Fibroblast of skin of scalp (primary cell): Measurements from ENCODE around the gene SIGLEC1.
A peak's percentile ranks its signal among the peaks of the same experiment; 100 is the strongest.

Source experiments
- DNase-seq: peaks from one replicate; pipeline ENCODE4 v3.0.0-alpha.2; 2013

The SIGLEC1 gene

GRCh38 chr20:3678856-3679720 lies 33.3 kb downstream of the SIGLEC1 start:
- DNase-seq, result peak; percentile 60

- no peak for DNase-seq
Measured at GRCh38 chr20:3678198-3678597, 34.2 kb downstream of the SIGLEC1 start.

- peak; percentile 46 for DNase-seq
Measured at GRCh38 chr20:3677733-3678132, 34.7 kb downstream of the SIGLEC1 start.

- no peak for DNase-seq
Measured at GRCh38 chr20:3674995-3675900, 37.2 kb downstream of the SIGLEC1 start.

GRCh38 chr20:3674447-3674846 lies 38.0 kb downstream of the SIGLEC1 start:
- no peak for DNase-seq

- DNase-seq, result no peak
Measured at GRCh38 chr20:3673221-3674070, 39.0 kb downstream of the SIGLEC1 start.

GRCh38 chr20:3672547-3673171 lies 39.7 kb downstream of the SIGLEC1 start:
- DNase-seq, result no peak

GRCh38 chr20:3671986-3672546 lies 40.3 kb downstream of the SIGLEC1 start:
- DNase-seq, result no peak

- DNase-seq, result no peak
Measured at GRCh38 chr20:3670945-3671344, 41.5 kb downstream of the SIGLEC1 start.

GRCh38 chr20:3670511-3670910 lies 41.9 kb downstream of the SIGLEC1 start:
- peak; percentile 40 for DNase-seq

- DNase-seq, result no peak
Measured at GRCh38 chr20:3669710-3670367, 42.6 kb downstream of the SIGLEC1 start.

GRCh38 chr20:3667434-3668037 lies 44.9 kb downstream of the SIGLEC1 start:
- DNase-seq, result no peak

- DNase-seq, result no peak
Measured at GRCh38 chr20:3663858-3664257, 48.5 kb downstream of the SIGLEC1 start.

- DNase-seq, result no peak
Measured at GRCh38 chr20:3663031-3663701, 49.2 kb downstream of the SIGLEC1 start, which contains the start of gene GFRA4. Gene GFRA4 (minus strand): TSS chr20:3663399. CDS start chr20:3663399, 0 bp downstream.
